OCI-LY7 (cell line): ENCODE measurements around the gene NFATC1. TPM values are rescaled to one million over a fixed set of nuclear protein-coding genes. Genes with fewer than 3 reads are reported as not detected.

ENCODE experiments used
- BruUV-seq: library from RNA; stranded (reverse); fragments of 400-500 nt; replicated peaks from 2 replicates; lab custom pipeline; 2021; lab: Mats Ljungman, UMichigan
- CTCF ChIA-PET: fragments of 300-600 bp; sonication (Branson Sonifier 250); formaldehyde crosslinking; loops from one replicate; lab custom pipeline; 2022; ENCODE audit warnings: antibody characterized with exemption; ENCODE audit not compliant: unreplicated experiment; lab: Charles Lee
- POLR2A ChIA-PET: fragments of 300-600 bp; sonication (Branson Sonifier 250); formaldehyde crosslinking; loops from one replicate; lab custom pipeline; 2022; ENCODE audit warnings: antibody characterized with exemption; lab: Charles Lee
- DNase-seq: peaks from one replicate; pipeline ENCODE4 v3.0.0-alpha.2; 2015; ENCODE audit warnings: low spot score
- H2AFZ ChIP-seq: fragments of 200-600 bp; sonication (generic), shearing (Covaris generic); 2 replicates; pipeline ENCODE4 v1.6.1; 2014; ENCODE audit warnings: mild to moderate bottlenecking, antibody characterized with exemption, low read length, moderate library complexity
- H3K27ac ChIP-seq: fragments of 200-600 bp; sonication (generic); 2 replicates; pipeline ENCODE4 v1.5.1; 2014; ENCODE audit warnings: mixed run types, low read depth, mild to moderate bottlenecking, moderate library complexity, low read length, inconsistent platforms; ENCODE audit not compliant: poor library complexity, severe bottlenecking
- H3K36me3 ChIP-seq: fragments of 200-600 bp; sonication (generic); 2 replicates; pipeline ENCODE4 v1.6.1; 2014; ENCODE audit warnings: mild to moderate bottlenecking, antibody characterized with exemption, low read length, moderate library complexity, mixed read lengths; ENCODE audit not compliant: insufficient read depth
- H3K4me1 ChIP-seq: fragments of 200-600 bp; sonication (generic); 2 replicates; pipeline ENCODE4 v1.5.1; 2014; ENCODE audit warnings: mild to moderate bottlenecking, low read length; ENCODE audit not compliant: insufficient read depth, poor library complexity, severe bottlenecking
- H3K4me2 ChIP-seq: fragments of 200-600 bp; sonication (generic); 2 replicates; pipeline ENCODE4 v1.6.1; 2014; ENCODE audit warnings: mild to moderate bottlenecking, low read length
- H3K4me3 ChIP-seq: fragments of 200-600 bp; sonication (generic); 2 replicates; pipeline ENCODE4 v1.5.1; 2014; ENCODE audit warnings: mild to moderate bottlenecking, low read depth, low read length; ENCODE audit not compliant: poor library complexity, severe bottlenecking
- H3K79me2 ChIP-seq: fragments of 200-600 bp; sonication (generic); 2 replicates; pipeline ENCODE4 v1.6.1; 2016; ENCODE audit warnings: low read depth, mild to moderate bottlenecking, low read length, moderate library complexity, mixed read lengths; ENCODE audit not compliant: insufficient read depth
- H3K9me2 ChIP-seq: fragments of 200-600 bp; sonication (generic); 2 replicates; pipeline ENCODE4 v1.6.1; 2016; ENCODE audit warnings: mild to moderate bottlenecking, low read length, mixed read lengths; ENCODE audit not compliant: insufficient read depth
- H3K9me3 ChIP-seq: fragments of 200-600 bp; sonication (generic); 2 replicates; pipeline ENCODE4 v1.6.1; 2014; ENCODE audit warnings: mild to moderate bottlenecking, mixed run types, low read length, mixed read lengths
- H4K20me1 ChIP-seq: fragments of 200-600 bp; sonication (generic); 2 replicates; pipeline ENCODE4 v1.6.1; 2014; ENCODE audit warnings: mild to moderate bottlenecking, antibody characterized with exemption, low read length, moderate library complexity, mixed read lengths; ENCODE audit not compliant: insufficient read depth
- EZH2phosphoT487 ChIP-seq: fragments of 200-600 bp; sonication (generic); IDR thresholded peaks from 2 replicates; pipeline ENCODE4 v1.6.1; 2018; ENCODE audit warnings: low read depth, borderline replicate concordance, mild to moderate bottlenecking, mixed run types, antibody characterized with exemption, low read length, moderate library complexity, mixed read lengths
- intact Hi-C: fragments of 100-400 bp; cut with micrococcal nuclease; formaldehyde crosslinking; loops from one replicate; pipeline ENCODE4 v1.10.0; 2022; ENCODE audit not compliant: unreplicated experiment
- total RNA-seq, 2 experiments: library from RNA; depleted of rRNA in 1 of 2; stranded (reverse); fragments of >200 nt in 1 of 2; shearing (Covaris generic) in 1 of 2; gene quantifications; 2 replicates each; pipeline ENCODE4 v1.2.3, GENCODE V29; 2014 to 2022
- TF ChIP-seq, protein P1 (sequence below): fragments of 200-600 bp; sonication (generic); conservative IDR thresholded peaks from 2 replicates; pipeline ENCODE4 v1.5.1; 2014; ENCODE audit warnings: mild to moderate bottlenecking, antibody characterized with exemption, low read length, moderate library complexity, mixed read lengths

NFATC1 gene
- total RNA-seq, 2 experiments from 2014 or later: 23.6 to 50.4 TPM

GRCh38 chr18:79542213-79542612 is 146.5 kb downstream of the NFATC1 start:
- Histone ChIP-seq H3K36me3 (no peaks in the 10 kb centered on the region), H3K4me2 (no peak overlapping the region), H3K4me3 (no peak overlapping the region), H3K79me2 (no peaks in the 10 kb centered on the region), H4K20me1 (no peaks in the 10 kb centered on the region), H3K9me3 (no peaks in the 10 kb centered on the region), H3K4me1 (no peaks in the 10 kb centered on the region), H2AFZ (no peak overlapping the region), H3K27ac (no peak overlapping the region), H3K9me2 (no peaks in the 10 kb centered on the region)
- DNase-seq: no peak
- ChIA-PET POLR2A (no interaction called here), CTCF (no interaction called here)
- no peak for TF ChIP-seq EZH2phosphoT487
- TF ChIP-seq, protein P1, sequence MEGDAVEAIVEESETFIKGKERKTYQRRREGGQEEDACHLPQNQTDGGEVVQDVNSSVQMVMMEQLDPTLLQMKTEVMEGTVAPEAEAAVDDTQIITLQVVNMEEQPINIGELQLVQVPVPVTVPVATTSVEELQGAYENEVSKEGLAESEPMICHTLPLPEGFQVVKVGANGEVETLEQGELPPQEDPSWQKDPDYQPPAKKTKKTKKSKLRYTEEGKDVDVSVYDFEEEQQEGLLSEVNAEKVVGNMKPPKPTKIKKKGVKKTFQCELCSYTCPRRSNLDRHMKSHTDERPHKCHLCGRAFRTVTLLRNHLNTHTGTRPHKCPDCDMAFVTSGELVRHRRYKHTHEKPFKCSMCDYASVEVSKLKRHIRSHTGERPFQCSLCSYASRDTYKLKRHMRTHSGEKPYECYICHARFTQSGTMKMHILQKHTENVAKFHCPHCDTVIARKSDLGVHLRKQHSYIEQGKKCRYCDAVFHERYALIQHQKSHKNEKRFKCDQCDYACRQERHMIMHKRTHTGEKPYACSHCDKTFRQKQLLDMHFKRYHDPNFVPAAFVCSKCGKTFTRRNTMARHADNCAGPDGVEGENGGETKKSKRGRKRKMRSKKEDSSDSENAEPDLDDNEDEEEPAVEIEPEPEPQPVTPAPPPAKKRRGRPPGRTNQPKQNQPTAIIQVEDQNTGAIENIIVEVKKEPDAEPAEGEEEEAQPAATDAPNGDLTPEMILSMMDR: no peak
- intact Hi-C loops: no loop called here
- BruUV-seq: no TSS peak

- ChIA-PET CTCF (no interaction called here), POLR2A (no interaction called here)
- no peak overlapping the region for H2AFZ ChIP-seq
- H3K4me2 ChIP-seq: no peak overlapping the region
- no peak overlapping the region for H3K27ac ChIP-seq
- TF ChIP-seq, protein P1: no peak
- no peak for TF ChIP-seq EZH2phosphoT487
- H3K79me2 ChIP-seq: no peaks in the 10 kb centered on the region
- H3K9me2 ChIP-seq: no peaks in the 10 kb centered on the region
- intact Hi-C loops: no loop called here
- no peak overlapping the region for H3K4me3 ChIP-seq
- no peaks in the 10 kb centered on the region for H3K9me3 ChIP-seq
- no peaks in the 10 kb centered on the region for H3K4me1 ChIP-seq
- DNase-seq: no peak
- no peaks in the 10 kb centered on the region for H4K20me1 ChIP-seq
- no TSS peak for BruUV-seq
- H3K36me3 ChIP-seq: no peaks in the 10 kb centered on the region
These were observed 147.4 kb downstream of the NFATC1 start for GRCh38 chr18:79542876-79543750.

GRCh38 chr18:79543861-79544385 is 148.2 kb downstream of the NFATC1 start:
- no peak overlapping the region for H3K4me2 ChIP-seq
- ChIA-PET POLR2A (no interaction called here), CTCF (no interaction called here)
- no peak overlapping the region for H3K4me3 ChIP-seq
- no peak overlapping the region for H3K27ac ChIP-seq
- H4K20me1 ChIP-seq: no peaks in the 10 kb centered on the region
- BruUV-seq: no TSS peak
- no peak overlapping the region for H2AFZ ChIP-seq
- H3K9me2 ChIP-seq: no peaks in the 10 kb centered on the region
- no peak for DNase-seq
- H3K9me3 ChIP-seq: no peaks in the 10 kb centered on the region
- no peaks in the 10 kb centered on the region for H3K36me3 ChIP-seq
- no peaks in the 10 kb centered on the region for H3K4me1 ChIP-seq
- H3K79me2 ChIP-seq: no peaks in the 10 kb centered on the region
- no peak for TF ChIP-seq EZH2phosphoT487
- TF ChIP-seq, protein P1: no peak
- intact Hi-C loops: no loop called here
